Glutamatergic neuron (in vitro differentiated cells): Measurements from ENCODE around the gene EIF3I. TPM values are rescaled to one million over a fixed set of nuclear protein-coding genes. Genes with fewer than 3 reads are reported as not detected.

ENCODE experiments used
- DNase-seq: peaks from one replicate; pipeline ENCODE4 v3.0.0; 2022
- H3K27ac Mint-ChIP-seq: one replicate; pipeline ENCODE4 v1.8.0; 2020; ENCODE audit warnings: mild to moderate bottlenecking, mixed read lengths, inconsistent platforms; ENCODE audit not compliant: unreplicated experiment
- H3K27me3 Mint-ChIP-seq: one replicate; pipeline ENCODE4 v1.8.0; 2020; ENCODE audit warnings: mild to moderate bottlenecking, moderate library complexity, mixed read lengths, inconsistent platforms; ENCODE audit not compliant: unreplicated experiment
- H3K36me3 Mint-ChIP-seq: one replicate; pipeline ENCODE4 v1.8.0; 2020; ENCODE audit warnings: mild to moderate bottlenecking, mixed read lengths, inconsistent platforms; ENCODE audit not compliant: unreplicated experiment
- H3K4me1 Mint-ChIP-seq: one replicate; pipeline ENCODE4 v1.8.0; 2020; ENCODE audit warnings: mild to moderate bottlenecking, low read depth, mixed read lengths, inconsistent platforms; ENCODE audit not compliant: unreplicated experiment
- H3K4me3 Mint-ChIP-seq: one replicate; pipeline ENCODE4 v1.8.0; 2020; ENCODE audit warnings: mild to moderate bottlenecking, mixed read lengths, inconsistent platforms; ENCODE audit not compliant: unreplicated experiment
- H3K9me3 Mint-ChIP-seq: one replicate; pipeline ENCODE4 v1.8.0; 2020; ENCODE audit warnings: mild to moderate bottlenecking, moderate library complexity, mixed read lengths, inconsistent platforms; ENCODE audit not compliant: unreplicated experiment
- total RNA-seq: library from RNA; stranded (reverse); fragmentation: NEBNext Ultra II Directional; extraction: Animal tissue kit (Norgen Biotek cat#: 25700); gene quantifications from one replicate; pipeline ENCODE4 v1.2.1, GENCODE V29; 2021; ENCODE audit not compliant: unreplicated experiment
- TF ChIP-seq, protein P1 (sequence below): fragments of 200-600 bp; sonication (generic); IDR thresholded peaks from one replicate; pipeline ENCODE4 v1.5.0; 2021; ENCODE audit not compliant: partially characterized antibody, unreplicated experiment

Gene EIF3I
- total RNA-seq, 1 donor from 2014 or later, result 103 TPM

GRCh38 chr1:32198237-32199042 lies 23.8 kb upstream of the EIF3I start:
- no peak for DNase-seq
- Mint-ChIP-seq H3K27me3 (peaks cover 7% of the 10 kb centered on the region), H3K36me3 (no peaks in the 10 kb centered on the region), H3K9me3 (peaks cover 17% of the 10 kb centered on the region), H3K4me1 (peaks cover 29% of the 10 kb centered on the region), H3K27ac (peak overlapping the region; percentile 90), H3K4me3 (peak overlapping the region; percentile 79)
- TF ChIP-seq, protein P1, sequence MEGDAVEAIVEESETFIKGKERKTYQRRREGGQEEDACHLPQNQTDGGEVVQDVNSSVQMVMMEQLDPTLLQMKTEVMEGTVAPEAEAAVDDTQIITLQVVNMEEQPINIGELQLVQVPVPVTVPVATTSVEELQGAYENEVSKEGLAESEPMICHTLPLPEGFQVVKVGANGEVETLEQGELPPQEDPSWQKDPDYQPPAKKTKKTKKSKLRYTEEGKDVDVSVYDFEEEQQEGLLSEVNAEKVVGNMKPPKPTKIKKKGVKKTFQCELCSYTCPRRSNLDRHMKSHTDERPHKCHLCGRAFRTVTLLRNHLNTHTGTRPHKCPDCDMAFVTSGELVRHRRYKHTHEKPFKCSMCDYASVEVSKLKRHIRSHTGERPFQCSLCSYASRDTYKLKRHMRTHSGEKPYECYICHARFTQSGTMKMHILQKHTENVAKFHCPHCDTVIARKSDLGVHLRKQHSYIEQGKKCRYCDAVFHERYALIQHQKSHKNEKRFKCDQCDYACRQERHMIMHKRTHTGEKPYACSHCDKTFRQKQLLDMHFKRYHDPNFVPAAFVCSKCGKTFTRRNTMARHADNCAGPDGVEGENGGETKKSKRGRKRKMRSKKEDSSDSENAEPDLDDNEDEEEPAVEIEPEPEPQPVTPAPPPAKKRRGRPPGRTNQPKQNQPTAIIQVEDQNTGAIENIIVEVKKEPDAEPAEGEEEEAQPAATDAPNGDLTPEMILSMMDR, result no peak

DNA sequence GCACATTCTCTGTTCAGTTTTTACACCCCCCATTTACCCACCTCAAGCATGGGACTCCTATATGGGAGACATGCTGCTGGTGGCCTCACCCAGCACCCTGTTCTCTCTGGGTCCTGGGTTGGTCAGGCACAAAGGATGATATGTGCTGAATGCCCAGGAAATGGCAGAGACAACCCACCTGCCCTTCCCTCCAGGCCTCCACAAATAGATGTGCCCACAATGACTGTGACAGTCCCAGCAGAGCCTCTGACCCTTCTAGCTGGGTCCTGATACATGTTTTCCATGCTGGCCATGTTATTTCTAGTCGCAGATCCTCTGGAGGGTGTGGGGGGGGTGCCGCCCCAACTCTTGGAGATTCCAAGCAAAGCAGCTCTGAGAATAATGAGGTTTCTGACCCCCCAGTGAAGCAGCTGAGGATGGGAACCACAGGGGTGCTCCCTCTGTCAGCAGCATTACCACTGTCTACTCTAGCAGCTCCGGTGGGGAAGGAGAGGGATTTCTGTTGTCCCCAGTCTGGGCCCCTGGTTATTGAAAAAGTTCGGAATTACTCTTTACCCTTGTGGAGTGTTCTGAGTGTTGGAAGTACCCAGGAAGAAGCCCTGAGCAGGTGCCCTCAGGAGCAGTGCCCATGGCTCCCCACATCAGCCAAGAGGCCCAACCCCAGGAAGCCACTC lies 23.0 kb upstream of the EIF3I start:
- Mint-ChIP-seq H3K4me1 (peaks cover 29% of the 10 kb centered on the region), H3K4me3 (peak overlapping the region; percentile 79)
- TF ChIP-seq, protein P1, result no peak

DNA sequence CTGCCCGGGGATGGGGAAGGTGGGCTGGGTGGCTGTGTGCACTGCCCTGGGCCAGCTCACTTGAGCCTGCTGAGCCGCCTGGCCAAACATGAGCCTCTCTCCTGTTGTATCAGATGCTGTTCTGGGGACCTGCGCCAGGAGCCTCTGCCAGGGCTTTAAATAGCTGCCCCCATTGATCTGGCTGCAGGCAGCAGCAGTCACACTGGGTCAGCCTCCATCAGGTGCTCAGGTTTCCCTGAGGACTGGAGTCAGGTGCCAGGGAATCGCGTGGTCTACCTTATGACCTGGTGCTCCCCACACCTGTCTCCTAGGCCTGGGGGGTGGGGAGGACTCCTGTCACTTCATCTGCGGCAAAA lies 22.5 kb upstream of the EIF3I start:
- TF ChIP-seq, protein P1, result no peak
- Mint-ChIP-seq H3K27me3 (peaks cover 14% of the 10 kb centered on the region), H3K27ac (peak overlapping the region; percentile 90), H3K36me3 (no peaks in the 10 kb centered on the region), H3K4me3 (peak overlapping the region; percentile 79), H3K4me1 (peaks cover 29% of the 10 kb centered on the region), H3K9me3 (peaks cover 18% of the 10 kb centered on the region)
- peak; percentile 27 for DNase-seq

More for the DNA sequence above, 23.0 kb upstream of the EIF3I start:
- no peak for DNase-seq
- H3K27ac Mint-ChIP-seq, result peak overlapping the region; percentile 90
- H3K27me3 Mint-ChIP-seq, result peaks cover 14% of the 10 kb centered on the region
- no peaks in the 10 kb centered on the region for H3K36me3 Mint-ChIP-seq
- peaks cover 17% of the 10 kb centered on the region for H3K9me3 Mint-ChIP-seq

DNA sequence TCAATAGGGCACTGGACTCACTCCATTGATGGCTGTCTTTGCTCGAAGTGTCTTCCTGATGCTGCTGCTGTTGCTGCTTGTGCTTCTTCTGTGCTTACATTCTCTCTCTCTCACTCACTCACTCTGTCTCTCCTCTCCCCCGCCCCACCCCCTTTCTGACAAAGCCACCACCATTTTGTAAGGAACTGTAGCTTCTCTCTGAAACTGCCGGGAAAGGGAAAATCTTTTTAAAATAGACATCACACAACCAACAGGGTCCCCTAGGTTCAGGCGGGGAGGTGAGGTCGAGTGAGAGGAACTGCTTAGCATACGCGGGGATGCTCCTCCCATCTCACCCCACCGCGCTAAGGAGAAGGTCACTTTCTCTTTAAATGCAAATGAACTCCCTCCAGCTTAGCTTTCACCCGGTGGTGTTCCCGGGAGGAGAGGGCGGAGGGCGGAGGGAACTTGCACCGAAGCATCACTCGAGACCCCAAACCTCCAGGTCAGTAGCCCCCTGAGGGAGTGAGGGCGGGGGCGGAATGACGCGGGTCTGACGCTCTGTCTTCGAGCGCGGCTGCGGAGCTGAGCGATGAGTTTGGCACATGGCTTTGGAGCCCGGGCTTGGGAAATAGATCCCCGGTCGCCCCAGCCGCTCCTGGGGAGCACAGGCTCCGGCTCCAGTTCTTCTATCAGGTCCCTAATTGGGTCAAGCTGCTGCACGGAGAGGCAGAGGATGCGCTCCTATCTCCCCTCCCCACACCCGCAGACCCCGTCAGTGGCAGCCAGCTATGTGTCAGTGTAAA lies 21.8 kb upstream of the EIF3I start, which contains the start of gene CCDC28B:
CCDC28B (plus strand) TSS at position 370 of the 785 bp plus-strand sequence. CDS start 1,341 bp downstream, outside the sequence.
- H3K27ac Mint-ChIP-seq, result peak within 1 kb of the TSS; percentile 90
- TF ChIP-seq, protein P1, result no peak
- peaks cover 19% of the 10 kb centered on the region for H3K9me3 Mint-ChIP-seq
- peaks cover 14% of the 10 kb centered on the region for H3K27me3 Mint-ChIP-seq
- peaks cover 29% of the 10 kb centered on the region for H3K4me1 Mint-ChIP-seq
- DNase-seq, result peak; percentile 86
- H3K4me3 Mint-ChIP-seq, result peak within 1 kb of the TSS; percentile 79
- H3K36me3 Mint-ChIP-seq, result no peaks in the 10 kb centered on the region
